ENCODE data around the gene MAP6. TPM values are rescaled to one million over a fixed set of nuclear protein-coding genes. Genes with fewer than 3 reads are reported as not detected.

Gene MAP6
- total RNA-seq, 1 donor from 2014 or later = 6.9 TPM

- intact Hi-C loops (cut with DNase I) = loop anchor here (5.0 kb wide), 1 partner anchor 35 kb away; no protein-coding TSS in a partner anchor
- TF ChIP-seq CTCF (IDR thresholded peaks at IDR 0.05) (no peak), POLR2A (IDR thresholded peaks at IDR 0.05) (no peak), POLR2AphosphoS5 (IDR thresholded peaks at IDR 0.05; ENCODE audit: insufficient read depth in 1 of 2, low read depth in 1 of 2) (no peak)
- Histone ChIP-seq H3K4me3 (no peak overlapping the region), H3K9me3 (no peaks in the 10 kb centered on the region), H3K27ac (no peak overlapping the region), H3K36me3 (no peaks in the 10 kb centered on the region), H3K4me1 (no peaks in the 10 kb centered on the region), H3K27me3 (no peaks in the 10 kb centered on the region)
- DNase-seq (ENCODE audit: extremely low spot score in 2 of 2) = no peak
Measured at GRCh38 chr11:75547177-75547576, 121.7 kb downstream of the MAP6 start.

- Histone ChIP-seq H3K4me1 (no peaks in the 10 kb centered on the region), H3K27me3 (no peaks in the 10 kb centered on the region), H3K27ac (no peak overlapping the region), H3K4me3 (no peak overlapping the region), H3K9me3 (no peaks in the 10 kb centered on the region), H3K36me3 (no peaks in the 10 kb centered on the region)
- TF ChIP-seq CTCF (IDR thresholded peaks at IDR 0.05) (no peak), POLR2A (IDR thresholded peaks at IDR 0.05) (no peak), POLR2AphosphoS5 (IDR thresholded peaks at IDR 0.05; ENCODE audit: insufficient read depth in 1 of 2, low read depth in 1 of 2) (no peak)
- DNase-seq (ENCODE audit: extremely low spot score in 2 of 2) = no peak
- intact Hi-C loops (cut with DNase I) = no loop called here
Measured at GRCh38 chr11:75543806-75544205, 125.0 kb downstream of the MAP6 start.

- intact Hi-C loops (cut with DNase I) = no loop called here
- Histone ChIP-seq H3K4me3 (no peak overlapping the region), H3K27me3 (no peaks in the 10 kb centered on the region), H3K36me3 (no peaks in the 10 kb centered on the region), H3K4me1 (no peaks in the 10 kb centered on the region), H3K9me3 (no peaks in the 10 kb centered on the region), H3K27ac (no peak overlapping the region)
- no peak for DNase-seq (ENCODE audit: extremely low spot score in 2 of 2)
- no peak for TF ChIP-seq POLR2AphosphoS5 (IDR thresholded peaks at IDR 0.05; ENCODE audit: insufficient read depth in 1 of 2, low read depth in 1 of 2)
- TF ChIP-seq POLR2A (IDR thresholded peaks at IDR 0.05) = no peak
- TF ChIP-seq CTCF (IDR thresholded peaks at IDR 0.05) = no peak
Measured at GRCh38 chr11:75542088-75542438, 126.8 kb downstream of the MAP6 start.

GRCh38 chr11:75541193-75542087 lies 127.4 kb downstream of the MAP6 start:
- intact Hi-C loops (cut with DNase I) = no loop called here

More at GRCh38 chr11:75541193-75542087, 127.4 kb downstream of the MAP6 start:
- no peaks in the 10 kb centered on the region for H3K9me3 ChIP-seq
- H3K27me3 ChIP-seq = no peaks in the 10 kb centered on the region
- H3K4me3 ChIP-seq = no peak overlapping the region
- H3K27ac ChIP-seq = no peak overlapping the region
- TF ChIP-seq CTCF (IDR thresholded peaks at IDR 0.05) (no peak), POLR2AphosphoS5 (IDR thresholded peaks at IDR 0.05; ENCODE audit: insufficient read depth in 1 of 2, low read depth in 1 of 2) (no peak), POLR2A (IDR thresholded peaks at IDR 0.05) (no peak)
- DNase-seq (ENCODE audit: extremely low spot score in 2 of 2) = no peak
- no peaks in the 10 kb centered on the region for H3K4me1 ChIP-seq
- H3K36me3 ChIP-seq = no peaks in the 10 kb centered on the region
